ENCODE results near the gene GSTT2.
"Not testable (repeated sequence)": the region's sequence is repeated elsewhere in the genome, so short reads cannot be mapped to it uniquely, and the experiment has no call there.

The GSTT2 gene

DNA sequence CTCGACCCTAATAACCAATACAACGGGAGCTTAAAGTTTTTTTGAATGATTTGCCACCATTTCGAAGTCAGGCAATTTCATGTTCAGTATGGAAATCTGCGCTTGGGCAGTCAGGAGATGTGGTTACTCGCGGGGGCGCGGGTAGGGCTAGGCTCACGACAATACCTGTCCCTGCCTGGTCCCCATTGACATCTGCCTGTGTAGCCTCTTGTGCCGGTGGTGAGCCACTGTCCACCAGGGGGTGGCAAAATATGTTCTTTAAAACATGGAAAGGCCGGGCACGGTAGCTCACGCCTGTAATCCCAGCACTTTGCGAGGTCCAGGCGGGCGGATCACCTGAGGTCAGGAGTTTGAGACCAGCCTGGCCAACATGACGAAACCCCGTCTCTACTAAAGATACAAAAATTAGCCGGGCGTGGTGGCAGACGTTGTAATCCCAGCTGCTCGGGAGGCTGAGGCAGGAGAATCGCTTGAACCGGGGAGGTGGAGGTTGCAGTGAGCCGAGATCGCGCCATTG is 5.0 kb upstream of the GSTT2 start:
- DNase-seq: not testable (repeated sequence)

DNA sequence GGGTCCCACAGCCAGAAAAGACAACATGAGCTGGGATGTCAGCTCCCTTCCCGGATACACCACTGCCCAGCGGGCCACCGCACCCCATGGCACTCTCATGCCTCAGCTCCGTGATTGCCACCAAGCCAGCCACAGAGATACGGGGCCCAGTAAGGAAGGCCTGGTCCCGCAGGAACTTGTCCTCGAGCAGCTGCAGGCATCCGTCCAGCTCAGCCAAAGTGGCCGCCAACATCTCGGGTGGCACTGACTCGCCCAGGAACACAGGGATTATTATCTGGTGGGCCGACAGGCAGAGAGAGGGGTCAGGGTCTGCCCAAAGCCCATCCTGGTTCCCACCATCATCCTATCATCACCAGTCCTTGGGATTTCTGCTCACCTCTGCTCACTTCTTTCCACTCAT is 2.6 kb upstream of the GSTT2 start:
- not testable (repeated sequence) for DNase-seq

- DNase-seq: not testable (repeated sequence)
Measured at GRCh38 chr22:23980567-23980966, 633 bp downstream of the GSTT2 start.

DNA sequence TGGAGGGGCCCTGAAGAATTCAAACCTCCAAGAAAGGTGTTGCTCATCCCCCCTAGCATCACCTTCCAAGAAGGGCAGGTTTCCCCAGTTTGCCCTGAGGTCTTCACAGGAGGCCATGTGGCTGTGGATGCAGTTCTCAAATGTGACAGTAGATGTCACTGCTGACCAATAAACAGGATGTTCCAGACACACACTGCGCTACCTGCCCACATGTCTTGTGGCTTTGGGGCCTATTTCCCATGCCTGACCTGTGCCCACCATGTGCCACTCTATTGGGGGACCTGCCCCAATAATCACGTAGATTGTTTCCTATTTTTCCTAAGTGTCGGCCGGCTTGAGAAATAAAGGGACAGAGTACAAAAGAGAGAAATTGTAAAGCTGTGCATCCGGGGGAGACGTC is 4.5 kb downstream of the GSTT2 start:
- DNase-seq: peak; percentile 15

- DNase-seq: not testable (repeated sequence)
Measured at GRCh38 chr22:23986089-23986488, 6.2 kb downstream of the GSTT2 start.

DNA sequence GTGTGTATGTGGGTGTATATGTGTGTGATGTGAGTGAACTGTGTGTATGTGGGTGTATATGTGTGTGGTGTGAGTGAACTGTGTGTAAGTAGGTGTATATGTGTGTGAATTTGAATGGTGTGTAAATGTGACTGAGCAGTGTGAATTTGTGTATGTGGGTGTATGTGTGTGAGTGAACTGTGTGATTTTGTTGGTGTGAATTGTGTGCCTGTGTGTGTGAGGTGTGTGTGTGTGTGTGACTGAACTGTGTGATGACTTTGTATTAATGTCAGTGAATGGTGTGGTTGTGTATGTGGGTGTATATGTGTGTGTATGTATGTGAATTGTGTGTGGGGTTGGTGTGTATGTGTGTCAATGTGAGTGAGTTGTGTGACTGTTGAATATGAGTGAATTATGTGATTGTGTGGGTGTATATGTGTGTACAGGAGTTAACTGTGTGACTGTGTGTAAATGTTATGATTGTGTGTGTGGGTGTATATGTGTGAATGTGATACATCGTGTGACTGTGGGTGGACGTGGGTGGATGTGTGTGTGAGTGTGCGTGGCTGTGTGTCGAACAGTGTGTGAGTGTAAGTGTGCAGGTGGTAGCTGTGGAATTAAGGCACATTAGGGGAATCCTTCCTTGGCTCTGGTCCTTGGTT is 6.7 kb downstream of the GSTT2 start:
- not testable (repeated sequence) for DNase-seq

GRCh38 chr22:23989583-23990244 is 9.8 kb downstream of the GSTT2 start:
- not testable (repeated sequence) for DNase-seq

- not testable (repeated sequence) for DNase-seq
Measured at GRCh38 chr22:23993080-23993479, 13.1 kb downstream of the GSTT2 start.

- DNase-seq: not testable (repeated sequence)
Measured at GRCh38 chr22:23993581-23994177, 13.7 kb downstream of the GSTT2 start.

DNA sequence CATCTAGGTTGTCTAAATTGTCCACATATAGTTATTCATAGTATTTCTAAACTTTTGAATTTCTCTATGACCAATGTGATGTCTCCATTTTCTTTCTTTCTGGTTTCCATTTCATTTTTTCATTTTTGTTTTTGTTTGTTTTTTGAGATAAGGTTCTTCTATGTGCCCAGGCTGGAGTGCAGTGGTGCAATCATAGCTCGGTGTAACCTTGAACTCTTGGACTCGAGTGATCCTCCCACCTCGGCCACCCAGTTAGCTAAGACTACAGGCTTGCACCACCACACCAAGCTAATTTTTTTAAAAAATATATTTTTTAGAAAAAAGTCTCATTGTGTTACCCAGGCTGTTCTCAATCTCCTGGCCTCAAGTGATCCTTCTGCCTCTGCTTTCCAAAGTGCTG is 17.2 kb downstream of the GSTT2 start:
- DNase-seq: no peak

DNA sequence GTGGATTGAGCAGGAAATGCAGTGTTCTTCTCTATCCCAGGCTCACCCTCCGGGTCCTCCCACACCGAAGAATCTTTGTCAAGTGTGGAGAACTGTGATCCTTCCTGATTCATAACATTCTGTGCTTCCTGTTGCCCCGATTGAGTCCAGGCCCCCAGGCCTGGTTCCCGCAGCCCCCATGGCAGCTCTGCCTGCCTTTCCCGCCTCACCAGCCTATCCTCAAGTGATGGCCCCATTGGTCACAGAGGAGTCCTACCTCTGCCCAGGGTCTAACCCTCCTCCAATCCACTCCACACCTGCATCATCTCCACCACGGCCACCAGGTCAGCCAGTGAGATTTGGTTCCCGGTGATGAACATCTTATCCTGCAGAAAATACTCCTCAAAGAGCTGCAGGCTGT is 19.8 kb downstream of the GSTT2 start:
- not testable (repeated sequence) for DNase-seq

- DNase-seq: no peak
Measured at GRCh38 chr22:24001314-24001713, 21.4 kb downstream of the GSTT2 start.

GRCh38 chr22:24002272-24002671 is 22.3 kb downstream of the GSTT2 start:
- no peak for DNase-seq

GRCh38 chr22:24002851-24003250 is 22.9 kb downstream of the GSTT2 start:
- no peak for DNase-seq

- DNase-seq: no peak
Measured at GRCh38 chr22:24003887-24004286, 24.0 kb downstream of the GSTT2 start.

DNA sequence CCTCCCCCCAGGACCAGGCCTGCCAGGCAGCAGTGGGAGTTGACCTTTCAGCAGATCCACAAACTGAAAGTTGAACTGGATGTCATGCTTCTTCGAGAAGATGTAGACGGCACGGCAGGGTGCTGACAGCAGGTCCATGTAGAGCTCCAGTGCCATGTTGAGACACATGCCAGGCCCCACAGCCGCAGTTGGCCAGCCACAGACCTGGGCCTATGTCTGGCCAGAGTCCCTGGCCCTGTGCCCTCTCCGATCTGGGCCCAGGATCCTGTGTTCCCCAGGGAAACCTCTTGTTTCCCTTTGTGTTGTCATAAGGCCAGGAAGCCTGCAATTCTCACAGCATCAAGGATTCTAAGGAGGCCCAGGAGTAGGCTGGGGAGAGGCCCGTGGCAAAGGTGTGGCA is 25.3 kb downstream of the GSTT2 start, which contains the start of gene GSTT4:
GSTT4 (minus strand) TSS at position 253 of the 400 bp plus-strand sequence; CDS start at position 156, 97 bp downstream.
- DNase-seq: peak; percentile 58

DNA sequence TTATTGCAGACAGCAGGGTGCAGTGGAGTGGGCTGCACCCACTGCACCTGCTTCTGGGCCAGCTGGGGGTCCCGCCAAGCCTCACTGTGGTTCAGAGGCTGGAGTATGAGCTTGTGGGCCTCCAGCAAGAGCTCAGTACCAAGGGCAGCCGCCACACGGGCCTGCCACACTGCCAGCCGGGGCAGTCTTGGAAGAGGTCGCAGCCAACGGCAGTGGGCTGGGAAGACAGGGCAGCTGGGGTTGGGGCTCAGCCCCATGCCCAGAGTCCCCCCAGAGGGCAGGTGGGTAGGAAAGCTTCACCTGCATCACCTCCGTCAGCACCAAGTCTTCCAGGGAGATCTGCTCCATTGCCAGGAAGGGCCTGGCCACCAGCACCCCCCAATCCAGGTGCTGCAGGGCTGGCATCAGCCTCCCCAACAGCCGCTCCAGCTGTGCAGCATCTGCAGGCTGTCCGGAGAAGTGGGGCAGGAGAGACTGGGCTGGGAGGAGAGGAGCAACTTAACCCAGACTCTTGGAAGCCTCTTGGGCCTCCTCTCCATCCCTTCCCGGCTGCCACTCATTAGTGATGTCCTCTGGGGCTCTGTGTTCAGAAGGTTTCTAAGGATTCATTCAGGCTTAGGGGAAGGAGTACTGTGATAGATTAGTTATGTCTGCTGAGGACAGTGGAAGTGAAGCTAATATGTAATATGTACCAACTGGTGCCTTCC is 26.4 kb downstream of the GSTT2 start:
- DNase-seq: no peak

GRCh38 chr22:24006914-24007214 is 26.9 kb downstream of the GSTT2 start:
- no peak for DNase-seq

DNA sequence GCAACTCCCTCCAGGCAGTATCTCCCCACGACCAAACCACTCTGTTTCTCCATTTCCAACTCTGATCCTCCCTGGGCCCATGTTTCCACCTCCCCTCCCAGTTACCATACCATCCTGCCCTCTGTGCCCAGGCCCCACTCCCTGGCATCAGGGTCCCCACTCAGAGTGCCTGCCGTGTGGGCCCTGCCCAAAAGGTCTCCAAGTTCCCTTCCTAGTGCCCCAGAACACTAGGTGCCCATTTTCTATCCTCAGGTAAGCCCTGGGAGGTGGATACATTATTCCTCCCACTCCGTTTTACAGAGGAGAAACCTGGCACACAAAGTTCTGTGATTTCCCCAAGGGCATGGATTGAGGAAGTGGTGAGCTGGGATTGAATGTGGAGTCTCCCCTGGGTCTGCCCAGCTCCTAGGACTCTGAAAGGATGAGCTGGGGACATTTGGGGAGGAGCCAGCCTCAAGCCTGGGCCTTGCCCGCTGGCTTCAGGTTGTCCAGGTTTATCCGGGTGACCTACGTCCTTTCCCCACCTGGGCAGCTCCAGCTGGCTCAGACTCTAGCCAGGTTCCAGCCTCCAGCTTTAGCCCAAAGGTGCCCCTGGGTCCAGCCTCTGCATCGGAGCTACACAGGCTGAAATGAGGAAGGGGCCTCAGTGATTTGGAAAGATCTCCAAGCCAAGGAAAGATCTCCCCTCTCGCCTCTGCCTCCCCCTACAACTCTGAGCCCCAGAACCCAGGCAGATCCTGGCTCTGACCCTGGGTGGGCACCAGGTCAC is 27.5 kb downstream of the GSTT2 start:
- no peak for DNase-seq

DNA sequence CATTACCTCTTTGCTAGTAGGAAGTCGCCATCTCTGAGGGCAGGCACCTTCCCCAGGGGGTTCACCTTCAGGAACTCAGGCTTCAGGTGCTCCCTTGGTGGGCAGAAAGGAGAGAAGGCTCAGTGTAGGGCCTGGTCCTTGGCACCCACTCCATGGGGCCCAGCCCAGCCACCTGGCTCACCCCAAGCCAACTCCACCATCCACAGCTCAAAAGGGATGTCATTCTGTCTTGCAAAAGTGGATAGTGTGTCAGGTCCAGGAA is 28.0 kb downstream of the GSTT2 start:
- no peak for DNase-seq

GRCh38 chr22:24008381-24009226 is 28.7 kb downstream of the GSTT2 start:
- DNase-seq: no peak

Measured in NCI-H446 treated with DMSO at 0.1 percent for 48 hours (cell line).